SK-N-SH (cell line): ENCODE results near the gene TMEM132D.

Source experiments
- CTCF ChIP-seq: fragments of 200-600 bp; sonication (generic); IDR thresholded peaks from 2 replicates; pipeline ENCODE4 v1.6.1; 2017; ENCODE audit warnings: antibody characterized with exemption, mild to moderate bottlenecking, moderate library complexity
- EP300 ChIP-seq, 2 experiments: IDR thresholded peaks; 2 replicates each; pipeline versions ENCODE4 v1.4.0 to v1.6.1; 2012; ENCODE audit warnings: borderline replicate concordance in 1 of 2, low read depth in 1 of 2, low read length in 1 of 2
- EZH2phosphoT487 ChIP-seq: fragments of 200-600 bp; sonication (generic); IDR thresholded peaks from 2 replicates; pipeline ENCODE4 v1.6.1; 2017; ENCODE audit warnings: low read depth, mixed run types, mild to moderate bottlenecking, antibody characterized with exemption, moderate library complexity, borderline replicate concordance
- FOXM1 ChIP-seq: IDR thresholded peaks from 2 replicates; pipeline ENCODE4 v1.4.0; 2012; ENCODE audit warnings: low read depth, mild to moderate bottlenecking
- GATA2 ChIP-seq: sonication (generic); formaldehyde crosslinking; IDR thresholded peaks from 2 replicates; pipeline ENCODE4 v1.5.0; 2020; ENCODE audit warnings: mild to moderate bottlenecking, missing genetic modification reagents
- POLR2AphosphoS5 ChIP-seq: IDR thresholded peaks from 2 replicates; pipeline ENCODE4 v1.6.1; 2012; ENCODE audit warnings: low read depth, low read length
- RAD21 ChIP-seq: IDR thresholded peaks from 2 replicates; pipeline ENCODE4 v1.6.1; 2012; ENCODE audit warnings: mild to moderate bottlenecking, low read length
- REST ChIP-seq: IDR thresholded peaks from 2 replicates; pipeline ENCODE4 v1.6.1; 2012; ENCODE audit warnings: mild to moderate bottlenecking, low read depth, low read length, moderate library complexity
- RFX5 ChIP-seq: IDR thresholded peaks from 2 replicates; pipeline ENCODE4 v1.6.1; 2012; ENCODE audit warnings: mild to moderate bottlenecking, improper control_type of control experiment, low read length
- USF2 ChIP-seq: fragments of 150-350 bp; IDR thresholded peaks from 2 replicates; pipeline ENCODE4 v1.6.1; 2017; ENCODE audit warnings: antibody characterized with exemption, low read length, low read depth, borderline replicate concordance
- YY1 ChIP-seq: IDR thresholded peaks from 2 replicates; pipeline ENCODE4 v1.4.0; 2012; ENCODE audit warnings: low read depth, mild to moderate bottlenecking
- ZBTB33 ChIP-seq: IDR thresholded peaks from 2 replicates; pipeline ENCODE4 v1.4.0; 2012; ENCODE audit warnings: low read depth, borderline replicate concordance

DNA sequence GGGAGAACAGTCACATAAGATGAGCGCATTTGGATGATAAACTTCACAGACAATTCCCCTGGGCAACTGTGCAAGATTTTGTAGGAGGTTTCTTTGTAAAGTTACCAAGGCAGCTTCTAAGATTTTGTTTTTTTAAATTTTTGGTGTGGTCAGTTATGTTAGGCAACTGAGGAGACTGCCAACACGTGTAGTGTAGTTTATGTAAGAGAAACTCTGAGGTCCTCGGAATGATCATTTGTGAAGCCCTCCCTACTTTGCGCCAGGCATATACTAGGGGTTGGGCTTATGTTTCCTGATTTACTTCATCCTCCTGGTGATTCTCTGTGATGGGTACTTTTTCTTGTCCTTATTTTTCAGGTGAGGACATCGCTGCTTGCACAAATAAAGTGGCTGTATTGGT is 433.6 kb downstream of the TMEM132D start:
- no peak for TF ChIP-seq CTCF
- no peak for TF ChIP-seq REST
- TF ChIP-seq POLR2AphosphoS5, result no peak
- TF ChIP-seq ZBTB33, result no peak
- no peak for TF ChIP-seq RFX5
- TF ChIP-seq EZH2phosphoT487, result no peak
- TF ChIP-seq USF2, result no peak
- TF ChIP-seq EP300 (IDR thresholded peaks at IDR 0.05; ENCODE audit: borderline replicate concordance in 1 of 2, low read depth in 1 of 2, low read length in 1 of 2), result no peak
- TF ChIP-seq RAD21, result no peak
- TF ChIP-seq YY1, result no peak
- no peak for TF ChIP-seq FOXM1
- TF ChIP-seq GATA2 (CRISPR knock-in tag), result no peak
